ENCODE measurements around the gene PIH1D2. TPM values are rescaled to one million over a fixed set of nuclear protein-coding genes. Genes with fewer than 3 reads are reported as not detected.

The PIH1D2 gene
- total RNA-seq, 1 experiment from 2014 or later, result 3.0 TPM

- POLR2A ChIA-PET, result interaction anchor here (0.6 kb wide), 1 partner anchor 16 kb away, joined by 11 read pairs; no protein-coding TSS in a partner anchor
- H3K4me3 ChIP-seq (ENCODE audit: low read depth in 2 of 2, low read length in 2 of 2), result no peak overlapping the region
- H3K4me1 ChIP-seq (ENCODE audit: control insufficient read depth, insufficient read depth, low read length), result no peaks in the 10 kb centered on the region
- CTCF ChIA-PET, result no interaction called here
- in situ Hi-C loops (cut with HindIII; ENCODE audit: low pct_unique_long_range_greater_than_20kb, low sequenced_read_pairs), result no loop called here
- H3K36me3 ChIP-seq (ENCODE audit: control insufficient read depth, insufficient read depth, low read length), result no peaks in the 10 kb centered on the region
- no peaks in the 10 kb centered on the region for H3K9me3 ChIP-seq (ENCODE audit: control insufficient read depth, insufficient read depth, low read depth, low read length)
- DNase-seq (ENCODE audit: low read depth, low spot score) (no peak), ATAC-seq (no peak)
- no peak overlapping the region for H3K27ac ChIP-seq (ENCODE audit: low read length)
- intact Hi-C loops (cut with micrococcal nuclease; ENCODE audit: unreplicated experiment), result no loop called here
- BruUV-seq (replicated peaks), result no TSS peak
- no peaks in the 10 kb centered on the region for H3K27me3 ChIP-seq (ENCODE audit: control insufficient read depth, insufficient read depth, low read length)
- TF ChIP-seq SIN3A (IDR thresholded peaks at IDR 0.05; ENCODE audit: borderline replicate concordance, insufficient read depth, low read depth, low read length) (no peak), TCF7L2 (IDR thresholded peaks at IDR 0.05; ENCODE audit: low read depth, low read length) (no peak), CTCF (IDR thresholded peaks at IDR 0.05) (no peak), REST (IDR thresholded peaks at IDR 0.05; ENCODE audit: insufficient read depth in 1 of 2, low read depth in 2 of 2, low read length in 1 of 2) (no peak), POLR2AphosphoS5 (IDR thresholded peaks at IDR 0.05; ENCODE audit: low read depth, low read length) (no peak)
Measured at GRCh38 chr11:112106070-112106469, 32.3 kb upstream of the PIH1D2 start.

- Histone ChIP-seq H3K36me3 (ENCODE audit: control insufficient read depth, insufficient read depth, low read length) (no peaks in the 10 kb centered on the region), H3K4me1 (ENCODE audit: control insufficient read depth, insufficient read depth, low read length) (no peaks in the 10 kb centered on the region), H3K4me3 (ENCODE audit: low read depth in 2 of 2, low read length in 2 of 2) (no peak overlapping the region), H3K27ac (ENCODE audit: low read length) (no peak overlapping the region), H3K27me3 (ENCODE audit: control insufficient read depth, insufficient read depth, low read length) (no peaks in the 10 kb centered on the region), H3K9me3 (ENCODE audit: control insufficient read depth, insufficient read depth, low read depth, low read length) (no peaks in the 10 kb centered on the region)
- no TSS peak for BruUV-seq (replicated peaks)
- intact Hi-C loops (cut with micrococcal nuclease; ENCODE audit: unreplicated experiment), result no loop called here
- no peak for TF ChIP-seq SIN3A (IDR thresholded peaks at IDR 0.05; ENCODE audit: borderline replicate concordance, insufficient read depth, low read depth, low read length)
- TF ChIP-seq TCF7L2 (IDR thresholded peaks at IDR 0.05; ENCODE audit: low read depth, low read length), result no peak
- no peak for TF ChIP-seq POLR2AphosphoS5 (IDR thresholded peaks at IDR 0.05; ENCODE audit: low read depth, low read length)
- no peak for TF ChIP-seq CTCF (IDR thresholded peaks at IDR 0.05)
- no peak for TF ChIP-seq REST (IDR thresholded peaks at IDR 0.05; ENCODE audit: insufficient read depth in 1 of 2, low read depth in 2 of 2, low read length in 1 of 2)
- CTCF ChIA-PET, result interaction anchor here (0.6 kb wide), 1 partner anchor 216 kb away, joined by 3 read pairs; no protein-coding TSS in a partner anchor
- in situ Hi-C loops (cut with HindIII; ENCODE audit: low pct_unique_long_range_greater_than_20kb, low sequenced_read_pairs), result no loop called here
- POLR2A ChIA-PET, result interaction anchor here (0.6 kb wide), 1 partner anchor 11 kb away, joined by 5 read pairs; no protein-coding TSS in a partner anchor
- no peak for DNase-seq (ENCODE audit: low read depth, low spot score)
- no peak for ATAC-seq
Measured at GRCh38 chr11:112103446-112103845, 29.6 kb upstream of the PIH1D2 start.
